HG03039 (cell line): ENCODE data around the gene NTN1.
"Not testable (repeated sequence)": the region's sequence is repeated elsewhere in the genome, so short reads cannot be mapped to it uniquely, and the experiment has no call there.

ENCODE experiments used
- ATAC-seq: cut with Tn5 transposase; IDR thresholded peaks from one replicate; pipeline ENCODE4 v1.9.1; 2021; ENCODE audit warnings: mild to moderate bottlenecking, moderate library complexity; ENCODE audit not compliant: unreplicated experiment

Gene NTN1

GRCh38 chr17:9151091-9151490, 129.8 kb downstream of the NTN1 start:
- ATAC-seq = no peak

DNA sequence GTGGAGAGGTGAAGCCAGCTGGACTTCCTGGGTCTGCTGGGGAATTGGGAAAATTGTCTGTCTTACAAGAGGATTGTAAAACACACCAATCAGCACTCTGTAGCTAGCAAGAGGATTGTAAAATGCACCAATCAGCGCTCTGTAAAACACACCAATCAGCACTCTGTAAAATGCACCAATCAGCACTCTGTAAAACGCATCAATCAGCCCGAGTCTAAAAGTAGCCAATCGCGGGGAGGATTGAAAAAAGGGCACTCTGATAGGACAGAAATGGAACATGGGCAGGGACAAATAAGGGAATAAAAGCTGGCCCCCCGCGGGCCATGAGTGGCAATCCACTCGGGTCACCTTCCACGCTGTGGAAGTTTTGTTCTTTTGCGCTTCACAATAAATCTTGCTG, 130.4 kb downstream of the NTN1 start:
- ATAC-seq = not testable (repeated sequence)

GRCh38 chr17:9158544-9159452, 137.5 kb downstream of the NTN1 start:
- ATAC-seq = no peak

- ATAC-seq = no peak
Observed at GRCh38 chr17:9162275-9162985, 141.1 kb downstream of the NTN1 start.

- no peak for ATAC-seq
Observed at GRCh38 chr17:9166788-9167187, 145.5 kb downstream of the NTN1 start.

GRCh38 chr17:9167379-9167778, 146.1 kb downstream of the NTN1 start:
- ATAC-seq = no peak

DNA sequence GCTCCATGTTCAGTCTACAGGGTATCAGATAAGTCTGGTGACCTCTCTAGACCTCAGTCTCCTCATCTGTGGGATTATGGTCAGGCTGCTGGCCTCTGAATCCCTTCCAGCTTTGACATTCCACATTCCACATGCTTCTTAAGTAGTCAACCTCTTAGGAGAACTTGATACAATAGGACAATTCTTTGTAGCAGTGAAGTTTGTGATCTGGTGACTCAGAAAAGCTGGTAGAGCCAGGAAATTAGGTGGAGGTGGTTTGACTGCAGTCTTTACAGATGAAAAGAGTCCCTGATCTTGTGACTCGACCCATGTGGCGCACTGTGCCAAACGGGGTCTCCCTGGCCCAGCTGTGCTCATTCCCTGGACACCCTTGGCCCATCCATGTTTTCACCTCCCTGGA, 147.8 kb downstream of the NTN1 start:
- ATAC-seq = no peak

DNA sequence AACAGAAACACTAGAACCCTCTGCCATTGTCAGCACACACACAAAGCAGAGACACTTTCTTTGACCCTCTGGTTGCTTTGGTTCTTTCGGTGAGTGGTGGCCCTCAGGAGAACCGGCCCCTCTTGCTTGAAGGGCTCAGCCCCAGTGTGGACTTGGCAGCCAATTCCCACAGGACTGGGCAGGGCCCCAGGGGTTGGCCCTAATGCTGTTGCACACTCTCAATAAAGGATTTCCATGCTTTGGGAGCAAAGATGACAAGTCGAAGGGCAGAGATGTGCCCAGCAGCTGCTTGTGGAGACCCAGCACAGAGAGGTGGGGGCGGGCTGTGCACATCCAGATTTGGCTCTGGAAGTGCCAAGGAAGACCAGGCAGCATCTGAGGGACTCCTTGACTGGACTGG, 149.0 kb downstream of the NTN1 start:
- ATAC-seq = no peak

- no peak for ATAC-seq
Observed at GRCh38 chr17:9170853-9171252, 149.5 kb downstream of the NTN1 start.

- no peak for ATAC-seq
Observed at GRCh38 chr17:9173386-9173983, 152.2 kb downstream of the NTN1 start.

DNA sequence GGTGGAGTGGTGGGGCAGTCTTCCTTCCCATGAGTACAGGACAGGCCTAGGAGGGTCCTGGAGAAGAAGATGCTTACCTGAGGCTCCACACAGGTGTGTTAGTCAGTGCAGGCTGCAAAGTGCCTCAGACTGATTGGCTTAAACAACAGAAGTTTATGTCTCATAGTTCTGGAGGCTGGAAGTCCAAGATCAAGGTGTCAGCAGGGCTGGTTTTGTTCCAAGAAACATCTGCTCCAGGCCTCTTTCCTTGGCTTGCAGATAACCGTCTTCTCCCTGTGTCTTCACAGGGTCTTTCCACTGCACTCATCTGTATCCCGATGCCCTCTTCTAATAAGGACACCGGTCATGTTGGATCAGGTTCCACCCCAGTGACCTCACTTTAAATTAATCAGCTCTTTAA, 153.0 kb downstream of the NTN1 start:
- no peak for ATAC-seq

DNA sequence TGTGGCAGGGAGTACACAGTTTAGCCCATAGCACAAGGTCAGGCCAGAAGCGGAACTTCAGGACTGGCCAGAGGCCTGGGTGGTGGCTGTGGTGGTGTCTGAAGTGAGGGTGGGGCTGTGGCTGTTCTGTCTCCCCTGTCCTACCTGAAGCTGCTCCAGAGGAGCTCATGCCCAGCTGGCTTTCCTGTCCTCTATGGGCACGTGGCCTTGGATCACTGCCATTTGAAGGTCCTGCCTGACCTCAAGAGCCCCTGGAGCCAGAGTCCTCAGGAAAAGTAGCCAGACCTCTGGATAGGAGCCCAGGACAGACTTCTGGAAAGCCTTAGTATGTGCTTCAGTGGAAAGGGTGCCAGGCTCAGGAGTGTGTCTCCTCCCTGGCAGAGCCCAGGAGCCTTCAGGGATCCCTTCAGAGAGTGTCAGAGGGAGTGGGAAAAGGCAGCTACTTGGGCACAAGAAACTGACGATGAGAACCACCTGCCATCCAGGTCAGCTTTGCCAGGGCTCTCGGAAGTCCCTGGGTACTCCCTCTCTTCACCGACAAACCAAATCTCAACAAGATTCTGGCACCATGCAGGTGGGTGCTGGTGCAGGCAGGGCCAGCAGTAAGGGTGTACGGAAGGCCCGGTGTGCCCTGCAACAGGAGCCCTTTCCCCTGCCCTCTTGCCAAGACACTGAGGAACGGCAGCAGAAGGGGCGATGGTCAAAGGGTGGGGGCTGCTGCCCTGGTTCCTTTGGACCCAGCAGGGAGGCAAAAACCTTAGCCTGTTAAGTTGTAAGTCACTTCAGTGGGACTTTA, 153.7 kb downstream of the NTN1 start:
- no peak for ATAC-seq

- no peak for ATAC-seq
Observed at GRCh38 chr17:9175700-9176467, 154.6 kb downstream of the NTN1 start.

- ATAC-seq = no peak
Observed at GRCh38 chr17:9177212-9177611, 155.9 kb downstream of the NTN1 start.

DNA sequence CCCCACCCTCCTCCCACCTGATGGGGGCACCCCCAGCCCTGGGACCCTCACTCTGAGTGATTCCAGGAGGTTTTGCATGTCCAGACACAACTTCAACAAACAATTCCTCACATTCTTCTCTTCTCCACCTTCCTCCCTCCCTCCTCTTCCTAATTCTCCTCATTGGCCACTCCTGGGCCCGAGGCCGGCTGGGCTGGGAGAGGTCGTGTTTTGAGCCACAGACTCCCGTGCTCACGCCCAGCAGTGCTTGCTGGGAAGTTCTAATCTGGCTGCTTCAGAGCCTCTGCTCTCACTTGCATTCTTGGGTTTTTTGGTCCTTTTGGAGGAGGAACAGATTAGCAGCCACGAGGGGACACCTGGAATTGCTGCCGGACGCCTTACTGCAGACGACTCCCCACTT, 157.0 kb downstream of the NTN1 start:
- no peak for ATAC-seq

GRCh38 chr17:9179602-9180001, 158.3 kb downstream of the NTN1 start:
- no peak for ATAC-seq

- ATAC-seq = no peak
Observed at GRCh38 chr17:9181640-9182039, 160.3 kb downstream of the NTN1 start.

DNA sequence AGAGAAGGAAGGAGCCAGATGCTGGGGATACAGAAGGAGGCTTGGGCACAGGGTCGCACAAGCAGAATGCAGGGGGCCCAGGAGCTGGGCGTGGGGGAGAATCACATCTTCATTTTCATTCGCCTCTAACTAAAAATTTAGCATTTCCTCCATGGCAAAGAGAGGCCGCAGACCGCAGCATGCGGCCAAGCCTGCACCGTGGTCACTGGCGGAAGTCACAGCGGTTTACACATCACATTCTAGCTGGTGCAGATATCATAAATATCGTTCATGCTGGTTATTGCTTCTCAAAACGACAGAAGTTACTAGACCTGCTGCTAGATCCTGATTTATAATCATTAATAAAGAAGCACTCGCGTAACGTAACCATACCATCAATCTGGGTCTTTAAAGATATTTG, 162.0 kb downstream of the NTN1 start:
- ATAC-seq = no peak

- ATAC-seq = no peak
Observed at GRCh38 chr17:9185142-9185541, 163.8 kb downstream of the NTN1 start.

GRCh38 chr17:9185688-9186284, 164.5 kb downstream of the NTN1 start:
- no peak for ATAC-seq
